Endothelial cell of umbilical vein (primary cell): ENCODE results near the gene PLEKHB1. TPM values are rescaled to one million over a fixed set of nuclear protein-coding genes. Genes with fewer than 3 reads are reported as not detected.

ENCODE experiments used
- BruUV-seq: library from RNA; stranded (reverse); fragments of 400-500 nt; replicated peaks from 2 replicates; lab custom pipeline; 2021; lab: Mats Ljungman, UMichigan
- CTCF ChIA-PET: fragments of 300-600, 350-600 bp; sonication (Branson Sonifier 250); formaldehyde crosslinking; loops from one replicate; lab custom pipeline; 2021; ENCODE audit warnings: antibody characterized with exemption, inconsistent platforms; lab: Charles Lee
- POLR2A ChIA-PET: fragments of 300-600, 350-600 bp; sonication (Branson Sonifier 250); formaldehyde crosslinking; loops from one replicate; lab custom pipeline; 2021; ENCODE audit warnings: antibody characterized with exemption, inconsistent platforms; lab: Charles Lee
- DNase-seq: peaks from one replicate; pipeline ENCODE4 v3.0.0-alpha.2; 2011; ENCODE audit warnings: low read depth, low spot score
- FAIRE-seq: peaks from 2 replicates; lab custom pipeline; 2011; peaks lifted over from hg19 to GRCh38; lab: Jason Lieb, UNC
- H2AFZ ChIP-seq: 2 replicates; pipeline ENCODE4 v1.6.0; 2012; ENCODE audit warnings: low read depth, low read length, control low read depth, inconsistent platforms
- H3K27ac ChIP-seq: 2 replicates; pipeline ENCODE4 v1.5.1; 2011; ENCODE audit warnings: low read depth, mild to moderate bottlenecking, control low read depth, low read length, moderate library complexity; ENCODE audit not compliant: insufficient read depth
- H3K27me3 ChIP-seq, 2 experiments: 2 replicates each; pipeline versions ENCODE4 v1.6.0 to v1.6.1; 2011; ENCODE audit warnings: low read length in 2 of 2, mixed read lengths in 1 of 2; ENCODE audit not compliant: control insufficient read depth in 2 of 2, insufficient read depth in 2 of 2
- H3K36me3 ChIP-seq, 2 experiments: 2 replicates in 1 of 2; 3 replicates in 1 of 2; pipeline ENCODE4 v1.5.1; 2011; ENCODE audit warnings: low read length in 2 of 2, mild to moderate bottlenecking in 1 of 2, moderate library complexity in 1 of 2; ENCODE audit not compliant: control insufficient read depth in 2 of 2, insufficient read depth in 2 of 2; ENCODE audit errors: extremely low read depth in 1 of 2
- H3K4me1 ChIP-seq: 3 replicates; pipeline ENCODE4 v1.5.1; 2011; ENCODE audit warnings: mild to moderate bottlenecking, low read length; ENCODE audit not compliant: control insufficient read depth, insufficient read depth; ENCODE audit errors: extremely low read depth
- H3K4me2 ChIP-seq: 2 replicates; pipeline ENCODE4 v1.6.1; 2011; ENCODE audit warnings: low read length, control low read depth, mixed read lengths; ENCODE audit not compliant: insufficient read depth
- H3K4me3 ChIP-seq, 3 experiments: fragments of 200-600 bp in 1 of 3; sonication (generic), shearing (Covaris generic) in 1 of 3; replicated peaks in 1 of 3; 2 replicates each; pipeline ENCODE4 v1.5.1; 2011 to 2016; ENCODE audit warnings: control low read depth in 3 of 3, low read length in 3 of 3, mild to moderate bottlenecking in 2 of 3, inconsistent platforms in 1 of 3, low read depth in 1 of 3, moderate library complexity in 1 of 3; ENCODE audit not compliant: insufficient read depth in 1 of 3
- H3K79me2 ChIP-seq: 2 replicates; pipeline ENCODE4 v1.6.0; 2012; ENCODE audit warnings: low read length, inconsistent platforms; ENCODE audit not compliant: control insufficient read depth, insufficient read depth
- H3K9ac ChIP-seq: replicated peaks from 2 replicates; pipeline ENCODE3; 2011; ENCODE audit warnings: low read length, control low read depth; ENCODE audit not compliant: insufficient read depth; ENCODE audit errors: extremely low read depth
- H3K9me1 ChIP-seq: replicated peaks from 3 replicates; pipeline ENCODE4 v1.6.0; 2011; ENCODE audit warnings: mild to moderate bottlenecking, low read length; ENCODE audit not compliant: control insufficient read depth, insufficient read depth; ENCODE audit errors: extremely low read depth
- H3K9me3 ChIP-seq: replicated peaks from 2 replicates; pipeline ENCODE4 v1.5.1; 2012; ENCODE audit warnings: low read length, inconsistent platforms; ENCODE audit not compliant: control insufficient read depth, insufficient read depth
- H4K20me1 ChIP-seq: replicated peaks from 2 replicates; pipeline ENCODE3; 2011; ENCODE audit warnings: mild to moderate bottlenecking, low read length; ENCODE audit not compliant: control insufficient read depth, insufficient read depth; ENCODE audit errors: extremely low read depth
- EZH2 ChIP-seq: IDR thresholded peaks from 2 replicates; pipeline ENCODE4 v1.6.1; 2012; ENCODE audit warnings: borderline replicate concordance, low read depth, mild to moderate bottlenecking, moderate library complexity, low read length, inconsistent platforms; ENCODE audit not compliant: severe bottlenecking
- FOS ChIP-seq: IDR thresholded peaks from 2 replicates; pipeline ENCODE4 v1.6.1; 2011; ENCODE audit warnings: mild to moderate bottlenecking, low read length, moderate library complexity, borderline replicate concordance; ENCODE audit not compliant: insufficient read depth
- GATA2 ChIP-seq: IDR thresholded peaks from 2 replicates; pipeline ENCODE4 v1.7.0; 2011; ENCODE audit warnings: low read depth, mild to moderate bottlenecking, moderate library complexity, mixed read lengths, low read length; ENCODE audit not compliant: insufficient read length, insufficient read depth
- JUN ChIP-seq: IDR thresholded peaks from 2 replicates; pipeline ENCODE4 v1.6.1; 2011; ENCODE audit warnings: borderline replicate concordance, low read depth; ENCODE audit not compliant: insufficient read length, insufficient read depth
- MYC ChIP-seq: IDR thresholded peaks from one replicate; pipeline ENCODE4 v1.6.1; 2011; ENCODE audit warnings: mild to moderate bottlenecking, low read depth, low read length
- POLR2A ChIP-seq: IDR thresholded peaks from 2 replicates; pipeline ENCODE4 v1.6.1; 2012; ENCODE audit warnings: low read depth, mild to moderate bottlenecking, control low read depth, low read length
- POLR2AphosphoS5 ChIP-seq: IDR thresholded peaks from 2 replicates; pipeline ENCODE4 v1.6.1; 2012; ENCODE audit warnings: low read depth, mild to moderate bottlenecking, control low read depth, low read length, moderate library complexity; ENCODE audit not compliant: insufficient read depth
- dilution Hi-C: fragments of 300-500 bp; cut with MboI; formaldehyde crosslinking; loops from one replicate; pipeline ENCODE4 v1.15.0; 2019; ENCODE audit warnings: low sequenced_read_pairs; ENCODE audit not compliant: extremely low pct_ligation_motif_present
- intact Hi-C: fragments of 100-400 bp; cut with micrococcal nuclease; formaldehyde crosslinking; loops from one replicate; pipeline ENCODE4 v1.10.0; 2022
- polyA plus RNA-seq, 4 experiments: library from polyadenylated mRNA; depleted of rRNA in 3 of 4; stranded (reverse) in 3 of 4; unstranded in 1 of 4; fragments of >200 nt; gene quantifications; 2 replicates each; pipeline versions ENCODE4 v1.2.1 to v1.2.3, GENCODE V29; 2011 to 2012; ENCODE audit warnings: missing spikeins in 1 of 4
- total RNA-seq: library from RNA; stranded (reverse); gene quantifications from 2 replicates; pipeline ENCODE4 v1.2.3, GENCODE V29; 2021
- TF ChIP-seq, protein P1 (sequence below), 2 donors: IDR thresholded peaks; 1 replicate in 1 of 2; 2 replicates in 1 of 2; pipeline ENCODE4 v1.5.1; 2011; ENCODE audit warnings: low read length in 2 of 2, mild to moderate bottlenecking in 2 of 2, moderate library complexity in 2 of 2, control low read depth in 1 of 2, inconsistent platforms in 1 of 2, low read depth in 1 of 2; ENCODE audit not compliant: insufficient read depth in 1 of 2; ENCODE audit errors: extremely low read depth in 1 of 2

PLEKHB1 gene
- total and polyA plus RNA-seq, 2 donors (not counting 3 experiments of a cell fraction or from before 2014, with no cell fraction given): 0.75 to 0.99 TPM

GRCh38 chr11:73652046-73652730, 5.8 kb downstream of the PLEKHB1 start:
- no peak overlapping the region for H2AFZ ChIP-seq
- no peaks in the 10 kb centered on the region for H3K36me3 ChIP-seq
- H3K9me1 ChIP-seq: no peaks in the 10 kb centered on the region
- no peaks in the 10 kb centered on the region for H3K9me3 ChIP-seq
- no peaks in the 10 kb centered on the region for H4K20me1 ChIP-seq
- CTCF ChIA-PET: interaction anchor here (0.7 kb wide), 1 partner anchor 26 kb away, joined by 3 read pairs; no protein-coding TSS in a partner anchor
- H3K27me3 ChIP-seq: peaks cover 0 to 8% of the 10 kb centered on the region in 2 experiments
- no peaks in the 10 kb centered on the region for H3K4me1 ChIP-seq
- no peak overlapping the region for H3K4me2 ChIP-seq
- H3K27ac ChIP-seq: no peak overlapping the region
- peak; percentile 27 for DNase-seq
- FAIRE-seq: peak; percentile 33
- dilution Hi-C loops: no loop called here
- no peak overlapping the region for H3K4me3 ChIP-seq
- POLR2A ChIA-PET: no interaction called here
- TF ChIP-seq, protein P1, sequence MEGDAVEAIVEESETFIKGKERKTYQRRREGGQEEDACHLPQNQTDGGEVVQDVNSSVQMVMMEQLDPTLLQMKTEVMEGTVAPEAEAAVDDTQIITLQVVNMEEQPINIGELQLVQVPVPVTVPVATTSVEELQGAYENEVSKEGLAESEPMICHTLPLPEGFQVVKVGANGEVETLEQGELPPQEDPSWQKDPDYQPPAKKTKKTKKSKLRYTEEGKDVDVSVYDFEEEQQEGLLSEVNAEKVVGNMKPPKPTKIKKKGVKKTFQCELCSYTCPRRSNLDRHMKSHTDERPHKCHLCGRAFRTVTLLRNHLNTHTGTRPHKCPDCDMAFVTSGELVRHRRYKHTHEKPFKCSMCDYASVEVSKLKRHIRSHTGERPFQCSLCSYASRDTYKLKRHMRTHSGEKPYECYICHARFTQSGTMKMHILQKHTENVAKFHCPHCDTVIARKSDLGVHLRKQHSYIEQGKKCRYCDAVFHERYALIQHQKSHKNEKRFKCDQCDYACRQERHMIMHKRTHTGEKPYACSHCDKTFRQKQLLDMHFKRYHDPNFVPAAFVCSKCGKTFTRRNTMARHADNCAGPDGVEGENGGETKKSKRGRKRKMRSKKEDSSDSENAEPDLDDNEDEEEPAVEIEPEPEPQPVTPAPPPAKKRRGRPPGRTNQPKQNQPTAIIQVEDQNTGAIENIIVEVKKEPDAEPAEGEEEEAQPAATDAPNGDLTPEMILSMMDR (IDR thresholded peaks at IDR 0.05; ENCODE audit: extremely low read depth in 1 of 2, insufficient read depth in 1 of 2, low read depth in 1 of 2, low read length in 2 of 2): no peak
- TF ChIP-seq POLR2A (no peak), MYC (no peak), FOS (no peak), GATA2 (no peak), POLR2AphosphoS5 (no peak), EZH2 (no peak), JUN (no peak)
- intact Hi-C loops: no loop called here
- no peak overlapping the region for H3K9ac ChIP-seq
- no peaks in the 10 kb centered on the region for H3K79me2 ChIP-seq
- no TSS peak for BruUV-seq
